GM12878 (cell line): Measurements from ENCODE around the gene FITM1. TPM values are rescaled to one million over a fixed set of nuclear protein-coding genes. Genes with fewer than 3 reads are reported as not detected.

ENCODE experiments used
- ATAC-seq: fragments of 200-7000 bp; cut with Tn5 transposase; 3 replicates; pipeline ENCODE4 v1.9.1; 2020; ENCODE audit warnings: mild to moderate bottlenecking, moderate library complexity
- BruUV-seq: library from RNA; stranded (reverse); fragments of 400-500 nt; replicated peaks from 2 replicates; lab custom pipeline; 2021; lab: Mats Ljungman, UMichigan
- CTCF ChIA-PET: fragments of 300-600 bp; sonication (Branson Sonifier 250); formaldehyde crosslinking; extraction: SDS; loops from one replicate; lab custom pipeline; 2021; ENCODE audit warnings: inconsistent platforms; lab: Yijun Ruan, JAX
- POLR2A ChIA-PET: fragments of 350-600 bp; formaldehyde crosslinking; extraction: SDS; loops from one replicate; lab custom pipeline; 2021; ENCODE audit warnings: inconsistent platforms; lab: Charles Lee
- RAD21 ChIA-PET: fragments of 300-600 bp; sonication (Branson Sonifier 250); formaldehyde crosslinking; loops from one replicate; lab custom pipeline; 2023; ENCODE audit warnings: antibody characterized with exemption; ENCODE audit not compliant: unreplicated experiment; lab: Charles Lee
- SMC1A ChIA-PET: fragments of 300-600 bp; sonication (Branson Sonifier 250); formaldehyde crosslinking; loops from one replicate; lab custom pipeline; 2023; ENCODE audit not compliant: unreplicated experiment, uncharacterized antibody; lab: Charles Lee
- DNase-seq: peaks from one replicate; pipeline ENCODE4 v3.0.0-alpha.2; 2011; ENCODE audit warnings: low read depth, low spot score
- FAIRE-seq: peaks from 3 replicates; lab custom pipeline; 2011; peaks lifted over from hg19 to GRCh38; lab: Jason Lieb, UNC
- H2AFZ ChIP-seq: 2 replicates; pipeline ENCODE4 v1.6.0; 2011; ENCODE audit warnings: low read depth, low read length, control low read depth; ENCODE audit not compliant: control insufficient read depth
- H3K27ac ChIP-seq: 2 replicates; pipeline ENCODE4 v1.5.1; 2011; ENCODE audit warnings: control low read depth; ENCODE audit not compliant: control insufficient read depth, insufficient read depth
- H3K27me3 ChIP-seq, 2 experiments: replicated peaks in 1 of 2; 2 replicates each; pipeline versions ENCODE4 v1.6.0 to v1.6.1; 2011; ENCODE audit warnings: low read length in 1 of 2; ENCODE audit not compliant: control insufficient read depth in 2 of 2, insufficient read depth in 2 of 2
- H3K36me3 ChIP-seq, 2 experiments: 2 replicates each; pipeline ENCODE4 v1.5.1; 2011; ENCODE audit warnings: low read length in 1 of 2; ENCODE audit not compliant: control insufficient read depth in 2 of 2, insufficient read depth in 2 of 2
- H3K4me1 ChIP-seq: 2 replicates; pipeline ENCODE4 v1.6.1; 2011; ENCODE audit warnings: mild to moderate bottlenecking, low read length, moderate library complexity, mixed read lengths; ENCODE audit not compliant: control insufficient read depth, insufficient read depth
- H3K4me2 ChIP-seq: 2 replicates; pipeline ENCODE4 v1.6.0; 2011; ENCODE audit warnings: control low read depth; ENCODE audit not compliant: control insufficient read depth, insufficient read depth
- H3K4me3 ChIP-seq: fragments of 200-600 bp; sonication (generic); 2 replicates; pipeline ENCODE4 v1.5.1; 2016
- H3K79me2 ChIP-seq: 2 replicates; pipeline ENCODE4 v1.6.0; 2011; ENCODE audit warnings: low read length; ENCODE audit not compliant: control insufficient read depth, insufficient read depth
- H3K9ac ChIP-seq: 2 replicates; pipeline ENCODE4 v1.8.0; 2011; ENCODE audit warnings: low read length, control low read depth, mixed read lengths; ENCODE audit not compliant: control insufficient read depth, insufficient read depth
- H3K9me3 ChIP-seq: replicated peaks from 3 replicates; pipeline ENCODE4 v1.5.1; 2011; ENCODE audit warnings: mild to moderate bottlenecking, low read length; ENCODE audit not compliant: control insufficient read depth, insufficient read depth
- H4K20me1 ChIP-seq: 2 replicates; pipeline ENCODE4 v1.6.0; 2011; ENCODE audit not compliant: control insufficient read depth, insufficient read depth
- BMI1 ChIP-seq: fragments of 450-650 bp; IDR thresholded peaks from 2 replicates; pipeline ENCODE4 v1.6.1; 2016; ENCODE audit warnings: mild to moderate bottlenecking, moderate library complexity, borderline replicate concordance
- CBX3 ChIP-seq: fragments of 200-600 bp; sonication (generic); IDR thresholded peaks from 2 replicates; pipeline ENCODE4 v1.6.1; 2016; ENCODE audit warnings: low read depth, borderline replicate concordance
- CBX5 ChIP-seq: sonication (generic); IDR thresholded peaks from 2 replicates; pipeline ENCODE4 v1.6.1; 2016; ENCODE audit warnings: low read depth, moderate library complexity, mild to moderate bottlenecking, inconsistent platforms
- CHD1 ChIP-seq: IDR thresholded peaks from 2 replicates; pipeline ENCODE4 v1.6.1; 2012; ENCODE audit warnings: low read depth, low read length, improper control_type of control experiment
- CHD4 ChIP-seq: fragments of 200-600 bp; sonication (generic); IDR thresholded peaks from 2 replicates; pipeline ENCODE4 v1.6.1; 2016; ENCODE audit warnings: mild to moderate bottlenecking
- CREB1 ChIP-seq: IDR thresholded peaks from 2 replicates; pipeline ENCODE4 v1.6.1; 2012; ENCODE audit warnings: low read depth, mild to moderate bottlenecking, inconsistent platforms
- FOS ChIP-seq: IDR thresholded peaks from 3 replicates; pipeline ENCODE4 v1.6.1; 2011; ENCODE audit warnings: borderline replicate concordance; ENCODE audit not compliant: insufficient read length; ENCODE audit errors: extremely low read depth
- FOXK2 ChIP-seq: fragments of 450-650 bp; IDR thresholded peaks from 2 replicates; pipeline ENCODE4 v1.6.1; 2017; ENCODE audit warnings: mild to moderate bottlenecking, moderate library complexity
- GABPA ChIP-seq: IDR thresholded peaks from 2 replicates; pipeline ENCODE4 v1.6.1; 2014; ENCODE audit warnings: antibody characterized with exemption, low read depth, mild to moderate bottlenecking, inconsistent platforms
- IKZF1 ChIP-seq: fragments of 450-650 bp; conservative IDR thresholded peaks from 2 replicates; pipeline ENCODE4 v1.6.1; 2017; ENCODE audit warnings: antibody characterized with exemption, mild to moderate bottlenecking
- MEF2B ChIP-seq: fragments of 450-650 bp; IDR thresholded peaks from 2 replicates; pipeline ENCODE4 v1.6.1; 2018; ENCODE audit warnings: mild to moderate bottlenecking, moderate library complexity; ENCODE audit not compliant: partially characterized antibody, poor library complexity, severe bottlenecking
- MTA2 ChIP-seq: fragments of 450-650 bp; IDR thresholded peaks from 2 replicates; pipeline ENCODE4 v1.6.1; 2016; ENCODE audit warnings: low read depth, mild to moderate bottlenecking, moderate library complexity
- MYB ChIP-seq: fragments of 150-350 bp; IDR thresholded peaks from 2 replicates; pipeline ENCODE4 v1.6.1; 2014; ENCODE audit warnings: mild to moderate bottlenecking, low read depth, low read length, borderline replicate concordance
- NBN ChIP-seq: fragments of 450-650 bp; IDR thresholded peaks from 2 replicates; pipeline ENCODE4 v1.6.1; 2016
- PAX5 ChIP-seq: IDR thresholded peaks from 2 replicates; pipeline ENCODE4 v1.6.1; 2011; ENCODE audit warnings: low read depth, low read length, borderline replicate concordance
- POLR2A ChIP-seq: IDR thresholded peaks from 2 replicates; pipeline ENCODE4 v1.6.1; 2011; ENCODE audit warnings: low read depth, mild to moderate bottlenecking, low read length
- RUNX3 ChIP-seq: IDR thresholded peaks from 2 replicates; pipeline ENCODE4 v1.6.1; 2012; ENCODE audit warnings: low read length, inconsistent platforms
- SIX5 ChIP-seq: IDR thresholded peaks from 2 replicates; pipeline ENCODE4 v1.6.1; 2011; ENCODE audit warnings: mild to moderate bottlenecking, low read depth, low read length, moderate library complexity; ENCODE audit not compliant: severe bottlenecking
- SUZ12 ChIP-seq: fragments of 200-600 bp; sonication (generic); IDR thresholded peaks from one replicate; pipeline ENCODE4 v1.6.1; 2018; ENCODE audit warnings: antibody characterized with exemption, mild to moderate bottlenecking; ENCODE audit not compliant: unreplicated experiment
- TAF1 ChIP-seq: IDR thresholded peaks from 2 replicates; pipeline ENCODE4 v1.6.1; 2011; ENCODE audit warnings: mild to moderate bottlenecking, low read depth, low read length, borderline replicate concordance
- ZNF207 ChIP-seq: fragments of 450-650 bp; IDR thresholded peaks from 2 replicates; pipeline ENCODE4 v1.6.1; 2014; ENCODE audit warnings: antibody characterized with exemption, mild to moderate bottlenecking, borderline replicate concordance
- whole genome bisulfite sequencing: methylation state at CpG from one replicate; pipeline ENCODE4 v1.1.6; 2016; ENCODE audit warnings: low lambda C conversion rate; ENCODE audit not compliant: insufficient replicate concordance, insufficient coverage; ENCODE audit errors: missing lambda C conversion rate; 5-methylcytosine and 5-hydroxymethylcytosine counted together
- in situ Hi-C: fragments of 300-500 bp; cut with MboI; formaldehyde crosslinking; loops from 9 replicates; pipeline ENCODE4 v1.14.3; 2018; ENCODE audit warnings: mixed read lengths
- intact Hi-C: fragments of 100-400 bp; cut with micrococcal nuclease; formaldehyde crosslinking; loops from one replicate; pipeline ENCODE4 v1.14.2; 2022; ENCODE audit not compliant: unreplicated experiment
- polyA plus RNA-seq, 11 experiments: library from polyadenylated mRNA; depleted of rRNA in 4 of 11; unstranded in 6 of 11; stranded (reverse) in 5 of 11; fragments of >200 nt; fragmentation: Nextera tagmentation in 4 of 11; fragmentation: Illumina TruSeq in 1 of 11; extraction: Ambion mirVana in 4 of 11; extraction: Trizol in 1 of 11; gene quantifications; 1 replicate in 1 of 11; 2 replicates in 10 of 11; pipeline versions ENCODE4 v1.2.1 to v1.2.3, GENCODE V29; 2011 to 2016; ENCODE audit warnings: inconsistent platforms in 2 of 11, missing spikeins in 2 of 11, low read depth in 1 of 11
- total RNA-seq, 4 experiments: library from RNA; depleted of rRNA in 3 of 4; stranded (reverse); fragments of >200 nt in 3 of 4; fragmentation: Illumina TruSeq in 1 of 4; extraction: Trizol in 1 of 4; gene quantifications; 2 replicates each; pipeline versions ENCODE4 v1.2.1 to v1.2.3, GENCODE V29; 2013 to 2021
- TF ChIP-seq, protein P1 (sequence below): fragments of 450-650 bp; formaldehyde crosslinking; IDR thresholded peaks from 2 replicates; pipeline ENCODE4 v1.4.0; 2022; ENCODE audit warnings: mild to moderate bottlenecking, moderate library complexity

Gene FITM1
- total and polyA plus RNA-seq, 10 of the 15 experiments (the other 5 are each of a cell fraction or from before 2014, with no cell fraction given) = 0.11 to 1.9 (median 0.45) TPM; not detected in 2

DNA sequence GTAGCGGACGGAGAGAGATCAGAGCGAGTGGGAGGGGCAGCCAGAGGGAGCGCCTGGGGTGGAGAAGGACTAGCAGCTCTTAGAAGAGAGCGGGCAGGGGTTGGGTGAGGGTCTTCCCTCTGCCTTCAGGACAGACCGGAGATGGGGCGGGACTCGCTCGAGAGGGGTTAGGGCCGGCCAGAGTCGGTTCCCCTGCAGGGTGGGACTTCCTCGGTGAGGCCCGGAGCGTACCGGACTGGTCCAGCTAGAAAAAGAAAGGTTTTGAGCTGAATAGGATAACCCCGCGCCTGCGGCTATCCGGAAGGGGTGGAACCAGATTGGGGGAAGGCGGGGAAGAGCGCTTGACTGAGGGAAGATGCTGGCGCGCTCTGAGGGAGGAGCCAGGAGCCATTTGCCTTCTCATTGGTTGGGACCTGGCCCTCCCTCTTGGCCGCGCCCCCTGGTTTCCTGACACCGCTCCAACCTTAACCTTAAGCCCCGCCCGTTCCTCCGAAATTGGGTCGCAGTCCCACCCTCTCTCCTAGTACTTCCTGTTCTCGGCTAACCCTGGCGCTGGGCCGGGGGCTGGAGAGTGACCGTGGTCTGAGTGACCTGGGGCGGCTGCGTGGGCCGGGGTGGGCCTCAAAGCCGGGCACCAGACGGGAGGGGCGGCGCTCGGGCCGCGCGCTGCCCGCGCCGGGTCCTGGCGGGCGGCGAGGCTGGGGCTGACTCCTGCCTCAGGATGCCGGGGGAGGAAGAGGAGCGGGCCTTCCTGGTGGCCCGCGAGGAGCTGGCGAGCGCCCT is 16.7 kb downstream of the FITM1 start, which contains the start of gene RNF31:
Gene RNF31 (plus strand): TSS at position 521 of the 783 bp plus-strand sequence. CDS start 201 bp downstream, at position 722.
- peaks cover 11% of the 10 kb centered on the region for H3K4me1 ChIP-seq
- peaks cover 61% of the 10 kb centered on the region for H3K79me2 ChIP-seq
- ChIA-PET SMC1A (interaction anchor here (0.6 to 4.8 kb wide), 11 partner anchors 11 to 1178 kb away, joined by 3 to 54 read pairs (median 8); partner anchors contain the start of genes DCAF11, IPO4, IRF9 and NRL), POLR2A (interaction anchor here (0.6 to 5.8 kb wide), 25 partner anchors 9 to 827 kb away, joined by 3 to 99 read pairs (median 7); partner anchors contain the start of genes CHMP4A, CIDEB, DCAF11 and IPO4), RAD21 (interaction anchor here (0.6 to 3.9 kb wide), 19 partner anchors 10 to 162 kb away, joined by 3 to 37 read pairs (median 6); partner anchors contain the start of genes CHMP4A, CIDEB, DCAF11 and IPO4), CTCF (interaction anchor here (0.6 to 8.2 kb wide), 15 partner anchors 11 to 285 kb away, joined by 3 to 63 read pairs (median 6); partner anchors contain the start of genes CHMP4A, DCAF11, IRF9 and NRL)
- peak; percentile 93 for ATAC-seq
- no TSS peak for BruUV-seq
- DNase-seq = peak; percentile 92
- H2AFZ ChIP-seq = peak within 1 kb of the TSS; percentile 66
- 2% methylated on average over 57 of the region's 57 CpGs for WGBS
- H3K27ac ChIP-seq = peak within 1 kb of the TSS; percentile 94
- no peaks in the 10 kb centered on the region for H3K27me3 ChIP-seq
- peaks cover 18 to 41% of the 10 kb centered on the region in 2 experiments for H3K36me3 ChIP-seq
- in situ Hi-C loops = no loop called here
- no peaks in the 10 kb centered on the region for H4K20me1 ChIP-seq
- H3K4me3 ChIP-seq = peak within 1 kb of the TSS; percentile 82
- H3K9ac ChIP-seq = peak within 1 kb of the TSS; percentile 88
- peak; percentile 96 for FAIRE-seq
- no peaks in the 10 kb centered on the region; the same call in 2 of the 3 replicates for H3K9me3 ChIP-seq
- intact Hi-C loops = loop anchor here (1.0 to 5.0 kb wide), 2 partner anchors 14 to 150 kb away; partner anchors contain the start of genes DHRS1, IRF9 and NOP9
- peak within 1 kb of the TSS; percentile 88 for H3K4me2 ChIP-seq
- TF ChIP-seq FOXK2 (no peak), CBX3 (no peak), PAX5 (no peak), CHD4 (no peak), RUNX3 (no peak; the same call in 1 of the 2 replicates), MYB (no peak), CHD1 (no peak), FOS (no peak), MEF2B (peak; percentile 54), MTA2 (no peak; the same call in 1 of the 2 replicates), SUZ12 (no peak), NBN (peak; percentile 90), IKZF1 (no peak; the same call in none of the 2 replicates), TAF1 (peak; percentile 35; the same call in 1 of the 2 replicates), CREB1 (no peak), SIX5 (no peak), BMI1 (no peak), GABPA (peak; percentile 81), POLR2A (peak; percentile 28), CBX5 (no peak), ZNF207 (0 out of 2 replicates have a peak, but pooled peaks have one; percentile 37)
- TF ChIP-seq, protein P1, sequence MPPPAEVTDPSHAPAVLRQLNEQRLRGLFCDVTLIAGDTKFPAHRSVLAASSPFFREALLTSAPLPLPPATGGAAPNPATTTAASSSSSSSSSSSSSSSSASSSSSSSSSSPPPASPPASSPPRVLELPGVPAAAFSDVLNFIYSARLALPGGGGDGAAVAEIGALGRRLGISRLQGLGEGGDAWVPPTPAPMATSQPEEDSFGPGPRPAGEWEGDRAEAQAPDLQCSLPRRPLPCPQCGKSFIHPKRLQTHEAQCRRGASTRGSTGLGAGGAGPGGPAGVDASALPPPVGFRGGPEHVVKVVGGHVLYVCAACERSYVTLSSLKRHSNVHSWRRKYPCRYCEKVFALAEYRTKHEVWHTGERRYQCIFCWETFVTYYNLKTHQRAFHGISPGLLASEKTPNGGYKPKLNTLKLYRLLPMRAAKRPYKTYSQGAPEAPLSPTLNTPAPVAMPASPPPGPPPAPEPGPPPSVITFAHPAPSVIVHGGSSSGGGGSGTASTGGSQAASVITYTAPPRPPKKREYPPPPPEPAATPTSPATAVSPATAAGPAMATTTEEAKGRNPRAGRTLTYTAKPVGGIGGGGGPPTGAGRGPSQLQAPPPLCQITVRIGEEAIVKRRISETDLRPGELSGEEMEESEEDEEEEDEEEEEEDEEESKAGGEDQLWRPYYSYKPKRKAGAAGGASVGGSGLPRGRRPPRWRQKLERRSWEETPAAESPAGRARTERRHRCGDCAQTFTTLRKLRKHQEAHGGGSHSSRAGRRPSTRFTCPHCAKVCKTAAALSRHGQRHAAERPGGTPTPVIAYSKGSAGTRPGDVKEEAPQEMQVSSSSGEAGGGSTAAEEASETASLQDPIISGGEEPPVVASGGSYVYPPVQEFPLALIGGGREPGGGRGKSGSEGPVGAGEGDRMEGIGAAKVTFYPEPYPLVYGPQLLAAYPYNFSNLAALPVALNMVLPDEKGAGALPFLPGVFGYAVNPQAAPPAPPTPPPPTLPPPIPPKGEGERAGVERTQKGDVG (CRISPR knock-in tag) = no peak
